AG04450 (cell line): ENCODE measurements around the gene HOXC9. TPM values are rescaled to one million over a fixed set of nuclear protein-coding genes. Genes with fewer than 3 reads are reported as not detected.

Experiments
- CTCF ChIA-PET: fragments of 300-600, 350-600 bp; formaldehyde crosslinking; extraction: SDS; loops from one replicate; lab custom pipeline; 2022; ENCODE audit warnings: antibody characterized with exemption, inconsistent platforms; lab: Charles Lee
- POLR2A ChIA-PET: fragments of 350-600 bp; formaldehyde crosslinking; extraction: SDS; loops from one replicate; lab custom pipeline; 2021; ENCODE audit warnings: antibody characterized with exemption, inconsistent platforms; lab: Yijun Ruan, JAX
- DNase-seq: peaks from one replicate; pipeline ENCODE4 v3.0.0-alpha.2; 2011; ENCODE audit warnings: low read depth, low spot score
- H3K27ac ChIP-seq: one replicate; pipeline ENCODE4 v1.5.1; 2012; ENCODE audit warnings: low read depth, low read length, control low read depth
- H3K27me3 ChIP-seq: one replicate; pipeline ENCODE4 v1.6.0; 2012; ENCODE audit warnings: low read length; ENCODE audit not compliant: control insufficient read depth, insufficient read depth
- H3K4me3 ChIP-seq: 2 replicates; pipeline ENCODE4 v1.5.1; 2011; ENCODE audit warnings: mild to moderate bottlenecking, low read depth, low read length, control low read depth
- H3K9me3 ChIP-seq: 2 replicates; pipeline ENCODE4 v1.5.1; 2012; ENCODE audit warnings: low read length; ENCODE audit not compliant: control insufficient read depth, insufficient read depth
- CTCF ChIP-seq: IDR thresholded peaks from 2 replicates; pipeline ENCODE4 v1.5.1; 2011; ENCODE audit warnings: low read depth, low read length, control low read depth, inconsistent platforms
- polyA plus RNA-seq: library from polyadenylated mRNA; depleted of rRNA; stranded (reverse); fragments of >200 nt; gene quantifications from 2 replicates; pipeline ENCODE4 v1.2.3, GENCODE V29; 2011

The HOXC9 gene
- polyA plus RNA-seq, 1 experiment, result not detected

- Histone ChIP-seq H3K4me3 (no peak overlapping the region), H3K9me3 (peaks cover 11% of the 10 kb centered on the region), H3K27ac (no peak overlapping the region), H3K27me3 (peaks cover 97% of the 10 kb centered on the region)
- no peak for TF ChIP-seq CTCF
- ChIA-PET POLR2A (no interaction called here), CTCF (no interaction called here)
- no peak for DNase-seq
These were observed 29.5 kb upstream of the HOXC9 start for GRCh38 chr12:53970451-53970850.

- Histone ChIP-seq H3K27ac (no peak overlapping the region), H3K27me3 (peaks cover 97% of the 10 kb centered on the region), H3K4me3 (no peak overlapping the region), H3K9me3 (peaks cover 12% of the 10 kb centered on the region)
- TF ChIP-seq CTCF, result no peak
- ChIA-PET POLR2A (no interaction called here), CTCF (no interaction called here)
- no peak for DNase-seq
These were observed 28.8 kb upstream of the HOXC9 start for GRCh38 chr12:53971129-53971528.

GRCh38 chr12:53971686-53972085 is 28.3 kb upstream of the HOXC9 start:
- Histone ChIP-seq H3K27ac (no peak overlapping the region), H3K4me3 (no peak overlapping the region), H3K9me3 (peaks cover 12% of the 10 kb centered on the region), H3K27me3 (peaks cover 97% of the 10 kb centered on the region)
- TF ChIP-seq CTCF, result no peak
- DNase-seq, result no peak
- POLR2A ChIA-PET, result no interaction called here
- CTCF ChIA-PET, result no interaction called here

GRCh38 chr12:53972152-53972702 is 27.7 kb upstream of the HOXC9 start:
- H3K27ac ChIP-seq, result no peak overlapping the region
- H3K4me3 ChIP-seq, result no peak overlapping the region
- POLR2A ChIA-PET, result no interaction called here
- H3K9me3 ChIP-seq, result peaks cover 12% of the 10 kb centered on the region
- peaks cover 97% of the 10 kb centered on the region for H3K27me3 ChIP-seq
- CTCF ChIA-PET, result no interaction called here
- no peak for TF ChIP-seq CTCF
- no peak for DNase-seq

- POLR2A ChIA-PET, result no interaction called here
- H3K27me3 ChIP-seq, result peaks cover 96% of the 10 kb centered on the region
- H3K27ac ChIP-seq, result no peak within 1 kb of the TSS
These were observed 27.2 kb upstream of the HOXC9 start, which contains the start of gene HOXC11 for GRCh38 chr12:53972722-53973235. Gene HOXC11 (plus strand): TSS chr12:53973126. CDS start chr12:53973242, 116 bp downstream.

More at GRCh38 chr12:53972722-53973235, 27.2 kb upstream of the HOXC9 start, which contains the start of gene HOXC11:
- no peak for DNase-seq
- Histone ChIP-seq H3K4me3 (no peak within 1 kb of the TSS), H3K9me3 (peaks cover 12% of the 10 kb centered on the region)
- no peak for TF ChIP-seq CTCF
- CTCF ChIA-PET, result no interaction called here
